Measurements from ENCODE around the gene VTI1A. TPM values are rescaled to one million over a fixed set of nuclear protein-coding genes. Genes with fewer than 3 reads are reported as not detected.
"Not testable (repeated sequence)": the region's sequence is repeated elsewhere in the genome, so short reads cannot be mapped to it uniquely, and the experiment has no call there.

The VTI1A gene
- total and polyA plus RNA-seq, 9 donors, result 7.8 to 48.2 (median 20.0) TPM

DNA sequence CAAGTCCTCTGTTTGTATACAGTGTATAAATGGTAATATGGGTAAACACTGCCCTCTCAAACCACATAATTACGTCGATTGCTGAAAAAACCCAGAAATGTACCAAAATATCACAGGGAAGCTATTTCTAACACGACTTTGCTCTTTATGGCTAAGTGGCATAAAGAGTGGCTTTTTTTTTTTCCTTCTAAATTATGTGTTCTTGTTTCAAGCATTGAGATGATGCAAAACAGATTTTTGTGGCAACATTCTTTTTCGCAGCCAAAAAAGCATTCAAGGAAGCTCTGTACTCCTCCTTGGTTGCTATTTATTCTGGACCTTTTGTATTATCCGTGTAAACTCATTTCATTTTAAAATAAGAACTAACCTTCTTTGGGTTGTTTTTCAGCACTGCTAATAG is 138.9 kb downstream of the VTI1A start:
- TF ChIP-seq, protein P1, sequence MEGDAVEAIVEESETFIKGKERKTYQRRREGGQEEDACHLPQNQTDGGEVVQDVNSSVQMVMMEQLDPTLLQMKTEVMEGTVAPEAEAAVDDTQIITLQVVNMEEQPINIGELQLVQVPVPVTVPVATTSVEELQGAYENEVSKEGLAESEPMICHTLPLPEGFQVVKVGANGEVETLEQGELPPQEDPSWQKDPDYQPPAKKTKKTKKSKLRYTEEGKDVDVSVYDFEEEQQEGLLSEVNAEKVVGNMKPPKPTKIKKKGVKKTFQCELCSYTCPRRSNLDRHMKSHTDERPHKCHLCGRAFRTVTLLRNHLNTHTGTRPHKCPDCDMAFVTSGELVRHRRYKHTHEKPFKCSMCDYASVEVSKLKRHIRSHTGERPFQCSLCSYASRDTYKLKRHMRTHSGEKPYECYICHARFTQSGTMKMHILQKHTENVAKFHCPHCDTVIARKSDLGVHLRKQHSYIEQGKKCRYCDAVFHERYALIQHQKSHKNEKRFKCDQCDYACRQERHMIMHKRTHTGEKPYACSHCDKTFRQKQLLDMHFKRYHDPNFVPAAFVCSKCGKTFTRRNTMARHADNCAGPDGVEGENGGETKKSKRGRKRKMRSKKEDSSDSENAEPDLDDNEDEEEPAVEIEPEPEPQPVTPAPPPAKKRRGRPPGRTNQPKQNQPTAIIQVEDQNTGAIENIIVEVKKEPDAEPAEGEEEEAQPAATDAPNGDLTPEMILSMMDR (IDR thresholded peaks at IDR 0.05), result no peak
- no peak for TF ChIP-seq EP300 (IDR thresholded peaks at IDR 0.05)
- TF ChIP-seq POLR2A (IDR thresholded peaks at IDR 0.05), result no peak
- no peak overlapping the region for H3K4me3 ChIP-seq
- WGBS, 3 donors, result 37 to 58% (median 49%) methylated on average over 5 of the region's 5 CpGs

DNA sequence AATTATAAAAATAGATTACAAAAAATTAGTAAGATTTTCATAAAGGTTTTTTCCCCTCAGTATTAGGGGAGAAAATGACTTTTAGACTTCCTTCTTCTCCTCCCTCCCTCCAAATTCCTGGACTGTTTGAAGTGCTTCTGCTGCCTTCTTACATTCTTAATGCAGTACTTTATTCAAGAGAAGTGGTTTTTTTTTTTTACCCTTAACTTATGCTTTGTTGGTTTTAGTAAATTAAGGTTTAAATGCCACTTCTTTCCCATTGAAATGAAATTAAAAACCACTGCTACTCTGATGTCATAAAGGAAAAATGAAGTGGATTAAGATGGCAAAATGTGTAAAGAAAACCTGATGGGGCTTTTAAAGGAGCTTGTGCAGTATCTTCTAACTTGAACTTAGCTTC is 140.7 kb downstream of the VTI1A start:
- H3K36me3 ChIP-seq, result no peaks in the 10 kb centered on the region
- TF ChIP-seq, protein P1 (IDR thresholded peaks at IDR 0.05), result no peak
- TF ChIP-seq EP300 (IDR thresholded peaks at IDR 0.05) (no peak), POLR2A (IDR thresholded peaks at IDR 0.05) (no peak)

More for the DNA sequence above, 138.9 kb downstream of the VTI1A start:
- intact Hi-C loops (cut with DNase I), result no loop called here
- Histone ChIP-seq H3K4me1 (ENCODE audit: insufficient read depth) (no peaks in the 10 kb centered on the region), H3K27me3 (no peaks in the 10 kb centered on the region), H3K27ac (no peak overlapping the region), H3K36me3 (no peaks in the 10 kb centered on the region), H3K9me3 (no peaks in the 10 kb centered on the region)
- DNase-seq, result no peak

DNA sequence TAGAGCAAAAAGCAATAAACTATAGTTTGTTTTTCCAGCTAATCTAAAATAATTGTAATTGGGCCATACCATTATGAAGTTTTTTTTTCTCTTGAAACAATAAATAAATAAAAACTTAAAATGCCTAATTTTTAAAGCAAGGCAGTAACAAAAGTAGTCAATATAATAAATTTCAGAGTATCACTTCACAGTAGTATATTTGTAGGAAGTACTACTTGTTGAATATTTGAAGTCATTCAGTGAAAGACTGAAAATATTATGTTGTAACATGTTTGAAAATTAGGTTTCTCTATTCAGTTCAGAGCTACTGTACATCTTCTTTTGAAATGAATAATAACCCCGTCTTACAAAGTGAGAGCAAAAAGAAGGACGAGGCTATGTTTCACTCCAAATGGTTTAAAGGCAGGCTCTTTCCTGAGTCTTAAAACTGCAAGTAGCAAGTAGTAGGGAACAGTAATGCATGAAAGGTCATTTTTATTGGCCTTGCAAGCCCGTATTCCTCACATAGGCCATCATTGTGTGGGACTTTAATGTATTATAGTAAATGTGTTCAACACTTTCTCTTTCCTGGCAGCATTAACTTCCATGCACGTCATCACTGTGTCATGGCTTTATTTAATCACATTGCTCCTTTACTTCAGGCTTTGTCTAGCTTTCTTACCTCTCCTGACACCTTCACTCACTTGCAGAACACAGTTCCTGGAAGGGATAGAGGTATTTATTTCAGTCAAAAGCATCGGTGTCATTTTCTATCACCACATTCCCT is 141.4 kb downstream of the VTI1A start:
- 77 to 86% (median 86%) methylated on average over 5 of the region's 5 CpGs for WGBS, 3 donors
- no peaks in the 10 kb centered on the region for H3K9me3 ChIP-seq
- TF ChIP-seq EP300 (IDR thresholded peaks at IDR 0.05) (no peak), POLR2A (IDR thresholded peaks at IDR 0.05) (no peak)
- TF ChIP-seq, protein P1 (IDR thresholded peaks at IDR 0.05), result no peak
- H3K27me3 ChIP-seq, result no peaks in the 10 kb centered on the region
- no peaks in the 10 kb centered on the region for H3K36me3 ChIP-seq
- no peak for DNase-seq
- no peak overlapping the region for H3K27ac ChIP-seq
- no peaks in the 10 kb centered on the region for H3K4me1 ChIP-seq (ENCODE audit: insufficient read depth)
- H3K4me3 ChIP-seq, result no peak overlapping the region
- intact Hi-C loops (cut with DNase I), result no loop called here

More for the DNA sequence above, 140.7 kb downstream of the VTI1A start:
- H3K4me3 ChIP-seq, result no peak overlapping the region
- H3K4me1 ChIP-seq (ENCODE audit: insufficient read depth), result no peaks in the 10 kb centered on the region
- no peak for DNase-seq
- no peak overlapping the region for H3K27ac ChIP-seq
- intact Hi-C loops (cut with DNase I), result no loop called here
- no peaks in the 10 kb centered on the region for H3K27me3 ChIP-seq
- no peaks in the 10 kb centered on the region for H3K9me3 ChIP-seq

DNA sequence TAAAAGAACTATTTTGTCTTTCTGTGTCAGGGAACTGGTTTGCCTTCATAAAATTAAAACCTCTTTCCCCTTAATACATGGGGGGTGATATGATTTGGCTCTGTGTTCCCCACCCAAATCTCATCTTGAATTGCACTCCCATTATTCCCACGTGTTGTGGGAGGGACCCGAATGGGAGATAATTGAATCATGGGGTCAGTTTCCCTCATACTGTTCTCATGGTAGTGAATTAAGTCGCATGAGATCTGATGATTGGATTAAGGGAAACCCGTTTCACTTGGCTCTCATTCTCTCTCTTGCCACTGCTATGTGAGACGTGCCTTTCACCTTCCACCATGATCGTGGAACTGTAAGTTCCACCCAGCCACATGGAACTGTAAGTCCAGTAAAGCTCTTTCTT is 142.1 kb downstream of the VTI1A start:
- TF ChIP-seq POLR2A (IDR thresholded peaks at IDR 0.05), result no peak
- TF ChIP-seq, protein P1 (IDR thresholded peaks at IDR 0.05), result no peak
- no peak for TF ChIP-seq EP300 (IDR thresholded peaks at IDR 0.05)
- no peak overlapping the region for H3K4me3 ChIP-seq
- 93 to 94% (median 94%) methylated on average over 6 of the region's 6 CpGs for WGBS, 3 donors
- DNase-seq, result no peak
- H3K27ac ChIP-seq, result no peak overlapping the region
- H3K9me3 ChIP-seq, result no peaks in the 10 kb centered on the region
- H3K4me1 ChIP-seq (ENCODE audit: insufficient read depth), result no peaks in the 10 kb centered on the region
- intact Hi-C loops (cut with DNase I), result no loop called here
- H3K27me3 ChIP-seq, result no peaks in the 10 kb centered on the region
- H3K36me3 ChIP-seq, result no peaks in the 10 kb centered on the region

DNA sequence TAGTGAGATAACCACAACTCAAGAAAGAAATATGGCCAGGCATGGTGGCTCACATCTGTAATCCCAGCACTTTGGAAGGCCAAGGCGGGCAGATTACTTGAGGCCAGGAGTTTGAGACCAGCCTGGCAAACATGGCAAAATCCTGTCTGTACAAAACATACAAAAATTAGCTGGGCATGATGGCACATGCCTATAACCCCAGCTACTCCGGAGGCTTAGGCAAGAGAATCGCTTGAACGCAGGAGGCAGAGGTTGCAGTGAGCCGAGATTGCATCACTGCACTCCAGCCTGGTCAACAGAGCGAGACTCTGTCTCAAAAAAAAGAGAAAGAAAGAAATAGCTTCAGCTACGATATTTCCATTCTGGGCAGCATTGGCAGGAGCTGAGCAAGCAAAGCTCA is 143.8 kb downstream of the VTI1A start:
- H3K27me3 ChIP-seq; DNase-seq; H3K9me3 ChIP-seq; H3K36me3 ChIP-seq; H3K4me1 ChIP-seq (ENCODE audit: insufficient read depth); intact Hi-C loops (cut with DNase I); H3K27ac ChIP-seq; H3K4me3 ChIP-seq: not testable (repeated sequence)
- WGBS, 3 donors, result 91 to 97% (median 92%) methylated on average over 7 of the region's 7 CpGs

All from ovary (tissue), 9 donors.